Left lung (tissue), 10 donors: ENCODE data around the gene PDZK1. TPM values are rescaled to one million over a fixed set of nuclear protein-coding genes. Genes with fewer than 3 reads are reported as not detected.

Experiments used
- ATAC-seq: fragments of 200-7000 bp; cut with Tn5 transposase; one replicate; pipeline ENCODE4 v1.9.1; 2020; ENCODE audit warnings: moderate library complexity
- DNase-seq, 4 donors: peaks; one replicate each; pipeline ENCODE4 v3.0.0-alpha.2; 2013 to 2020
- H3K27ac ChIP-seq, 2 donors: fragments of 200-600 bp; sonication (generic) in 1 of 2; one replicate each; pipeline versions ENCODE4 v1.5.0 to v1.8.0; 2020 to 2021
- H3K27me3 ChIP-seq, 2 donors: fragments of 200-600 bp; sonication (generic) in 1 of 2; one replicate each; pipeline versions ENCODE4 v1.5.0 to v1.8.0; 2020 to 2021
- H3K36me3 ChIP-seq, 2 donors: fragments of 200-600 bp; sonication (generic) in 1 of 2; one replicate each; pipeline versions ENCODE4 v1.5.0 to v1.8.0; 2020 to 2021
- H3K4me1 ChIP-seq, 2 donors: fragments of 200-600 bp; one replicate each; pipeline ENCODE4 v1.8.0; 2021
- H3K4me3 ChIP-seq, 2 donors: fragments of 200-600 bp; sonication (generic) in 1 of 2; one replicate each; pipeline versions ENCODE4 v1.5.0 to v1.8.0; 2020 to 2021; ENCODE audit warnings: mild to moderate bottlenecking in 1 of 2
- H3K9me3 ChIP-seq, 2 donors: fragments of 200-600 bp; sonication (generic) in 1 of 2; one replicate each; pipeline versions ENCODE4 v1.5.0 to v1.8.0; 2020 to 2021
- CTCF ChIP-seq, 2 donors: fragments of 200-600 bp; sonication (generic) in 1 of 2; IDR thresholded peaks; one replicate each; pipeline versions ENCODE4 v1.5.0 to v1.8.0; 2021; ENCODE audit warnings: antibody characterized with exemption in 2 of 2
- intact Hi-C, 2 donors: fragments of 100-400 bp; cut with DNase I; formaldehyde crosslinking; loops; one replicate each; pipeline versions ENCODE4 v1.11.2 to v1.14.2; 2022
- polyA plus RNA-seq, 6 donors: library from polyadenylated mRNA; unstranded; fragments of 120-200 nt; gene quantifications; one replicate each; pipeline ENCODE4 v1.2.1, GENCODE V29; 2013; ENCODE audit not compliant: insufficient read length in 6 of 6
- total RNA-seq, 2 donors: library from RNA; stranded (reverse); fragmentation: NEBNext Ultra II Directional; extraction: Animal tissue kit (Norgen Biotek cat#: 25700); gene quantifications; one replicate each; pipeline ENCODE4 v1.2.1, GENCODE V29; 2021
- donor health status: DM: no; HTN: yes; CAD: no.
- donor health status: DM: no; HTN: no; CAD: no.

The PDZK1 gene
- total and polyA plus RNA-seq, 8 donors: 0.18 to 3.0 (median 2.0) TPM

- no peak for DNase-seq
Measured at GRCh38 chr1:145708063-145708462, 895 bp upstream of the PDZK1 start.

DNA sequence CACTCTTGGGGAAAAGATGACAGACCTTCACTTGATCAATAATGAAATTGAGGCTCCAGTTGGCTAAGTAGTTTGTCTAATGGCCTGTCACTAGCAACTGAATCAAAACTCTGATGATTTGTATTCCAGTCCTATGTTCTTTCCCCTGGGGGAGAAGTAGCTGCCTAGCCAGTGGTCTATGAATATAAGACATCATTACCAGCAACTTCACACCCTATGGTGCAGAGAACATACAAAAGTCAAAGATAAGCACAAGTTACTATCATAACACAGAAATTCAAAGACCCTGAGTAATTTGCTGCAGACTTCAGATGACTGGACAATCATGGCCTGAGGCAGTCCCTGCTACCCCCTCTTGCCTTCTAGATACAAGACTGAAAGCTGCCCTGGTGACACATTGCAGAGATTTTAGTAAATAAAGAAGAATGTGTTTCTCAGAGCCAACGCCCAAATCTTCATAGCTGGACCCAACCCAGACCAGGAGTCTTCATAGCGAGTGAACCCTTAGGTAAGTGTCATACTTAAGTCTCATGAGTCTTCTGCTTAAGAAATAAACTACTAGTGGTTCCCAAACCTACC, 993 bp downstream of the PDZK1 start:
- ATAC-seq (no peak), DNase-seq (no peak)
- H3K36me3 ChIP-seq: no peaks in the 10 kb centered on the region
- TF ChIP-seq CTCF (IDR thresholded peaks at IDR 0.05): no peak
- no peaks in the 10 kb centered on the region for H3K9me3 ChIP-seq
- no peaks in the 10 kb centered on the region for H3K27me3 ChIP-seq
- no peak overlapping the region for H3K4me3 ChIP-seq
- H3K4me1 ChIP-seq: no peaks in the 10 kb centered on the region
- intact Hi-C loops: no loop called here
- H3K27ac ChIP-seq: no peak overlapping the region

More at GRCh38 chr1:145708063-145708462, 895 bp upstream of the PDZK1 start:
- no peaks in the 10 kb centered on the region for H3K4me1 ChIP-seq
- no peaks in the 10 kb centered on the region for H3K36me3 ChIP-seq
- no peak for ATAC-seq
- intact Hi-C loops: no loop called here
- H3K27ac ChIP-seq: no peak overlapping the region
- TF ChIP-seq CTCF (IDR thresholded peaks at IDR 0.05): no peak
- no peaks in the 10 kb centered on the region for H3K27me3 ChIP-seq
- no peaks in the 10 kb centered on the region for H3K9me3 ChIP-seq
- H3K4me3 ChIP-seq: no peak overlapping the region

GRCh38 chr1:145705622-145706021, 1.5 kb downstream of the PDZK1 start:
- no peaks in the 10 kb centered on the region for H3K4me1 ChIP-seq
- H3K4me3 ChIP-seq: no peak overlapping the region
- no peaks in the 10 kb centered on the region for H3K27me3 ChIP-seq
- H3K9me3 ChIP-seq: no peaks in the 10 kb centered on the region
- intact Hi-C loops: no loop called here
- DNase-seq (no peak), ATAC-seq (no peak)
- no peak for TF ChIP-seq CTCF (IDR thresholded peaks at IDR 0.05)
- H3K36me3 ChIP-seq: no peaks in the 10 kb centered on the region
- H3K27ac ChIP-seq: no peak overlapping the region

DNA sequence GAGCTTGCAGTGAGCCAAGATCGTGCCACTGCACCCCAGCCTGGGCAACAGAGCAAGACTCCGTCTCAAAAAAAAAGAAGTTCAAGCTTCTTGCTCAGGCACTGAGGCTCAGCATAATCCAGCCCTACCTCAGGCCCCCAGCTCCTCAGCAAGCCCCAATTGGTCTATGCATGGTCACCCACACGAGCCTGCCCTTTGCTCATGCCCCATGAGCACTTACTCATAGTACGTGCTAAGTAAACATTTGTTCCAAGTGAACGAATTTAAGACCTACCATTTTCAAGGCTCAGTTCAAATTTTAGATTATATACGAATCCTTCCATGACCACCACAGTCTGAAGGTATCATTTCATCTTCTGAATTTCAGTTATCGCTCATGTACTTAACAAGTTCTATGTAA, 4.3 kb downstream of the PDZK1 start:
- ATAC-seq (no peak), DNase-seq (no peak)
- Histone ChIP-seq H3K9me3 (no peaks in the 10 kb centered on the region), H3K27me3 (no peaks in the 10 kb centered on the region), H3K4me1 (no peaks in the 10 kb centered on the region), H3K27ac (no peak overlapping the region), H3K4me3 (no peak overlapping the region), H3K36me3 (no peaks in the 10 kb centered on the region)
- intact Hi-C loops: no loop called here
- TF ChIP-seq CTCF (IDR thresholded peaks at IDR 0.05): no peak

DNA sequence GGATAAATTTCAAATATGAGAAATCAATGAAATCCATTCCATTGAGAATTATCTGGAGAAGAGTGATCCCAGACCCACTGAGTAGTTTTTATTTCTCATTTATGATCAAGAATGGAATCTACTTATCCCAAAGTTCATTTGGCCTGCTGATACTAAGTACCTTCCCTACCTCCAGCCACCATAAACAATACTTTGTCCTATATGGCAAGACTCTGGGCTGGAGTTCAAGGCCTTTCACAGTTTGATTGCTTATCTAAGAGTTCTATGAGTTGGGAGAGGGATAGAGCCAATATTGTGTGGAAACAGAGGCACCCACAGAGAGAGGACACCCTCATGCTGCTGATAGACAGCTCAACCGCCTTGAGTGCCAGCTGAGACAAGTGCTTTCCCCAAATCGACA, 5.1 kb downstream of the PDZK1 start:
- ATAC-seq (no peak), DNase-seq (no peak)
- H3K4me3 ChIP-seq: no peak overlapping the region
- intact Hi-C loops: no loop called here
- no peaks in the 10 kb centered on the region for H3K36me3 ChIP-seq
- H3K27ac ChIP-seq: no peak overlapping the region
- H3K9me3 ChIP-seq: no peaks in the 10 kb centered on the region
- no peak for TF ChIP-seq CTCF (IDR thresholded peaks at IDR 0.05)
- no peaks in the 10 kb centered on the region for H3K27me3 ChIP-seq
- H3K4me1 ChIP-seq: no peaks in the 10 kb centered on the region
